ENCODE measurements around the gene GNAZ.

GNAZ gene

GRCh38 chr22:23164091-23164490 is 93.8 kb downstream of the GNAZ start:
- no peak for DNase-seq (ENCODE audit: insufficient read length, low spot score)
- TF ChIP-seq TAF1 (IDR thresholded peaks at IDR 0.05; ENCODE audit: low read depth, low read length), result no peak
- TF ChIP-seq POLR2A (IDR thresholded peaks at IDR 0.05; ENCODE audit: low read depth, low read length), result no peak
- TF ChIP-seq PAX5 (IDR thresholded peaks at IDR 0.05; ENCODE audit: insufficient read depth, low read length, severe bottlenecking), result no peak
- TF ChIP-seq POU2F2 (IDR thresholded peaks at IDR 0.05; ENCODE audit: low read depth, low read length), result no peak
- no peak for TF ChIP-seq SPI1 (IDR thresholded peaks at IDR 0.05; ENCODE audit: low read depth, low read length)
- no peak for TF ChIP-seq POLR2AphosphoS5 (IDR thresholded peaks at IDR 0.05; ENCODE audit: low read depth, low read length)
- no peak for FAIRE-seq

GRCh38 chr22:23166042-23166831 is 95.9 kb downstream of the GNAZ start:
- DNase-seq (ENCODE audit: insufficient read length, low spot score), result no peak
- no peak for FAIRE-seq
- TF ChIP-seq TAF1 (IDR thresholded peaks at IDR 0.05; ENCODE audit: low read depth, low read length) (no peak), PAX5 (IDR thresholded peaks at IDR 0.05; ENCODE audit: insufficient read depth, low read length, severe bottlenecking) (no peak), POLR2AphosphoS5 (IDR thresholded peaks at IDR 0.05; ENCODE audit: low read depth, low read length) (no peak), POLR2A (IDR thresholded peaks at IDR 0.05; ENCODE audit: low read depth, low read length) (no peak), SPI1 (IDR thresholded peaks at IDR 0.05; ENCODE audit: low read depth, low read length) (no peak), POU2F2 (IDR thresholded peaks at IDR 0.05; ENCODE audit: low read depth, low read length) (no peak)

- DNase-seq (ENCODE audit: insufficient read length, low spot score) (no peak), FAIRE-seq (no peak)
- TF ChIP-seq POU2F2 (IDR thresholded peaks at IDR 0.05; ENCODE audit: low read depth, low read length) (no peak), SPI1 (IDR thresholded peaks at IDR 0.05; ENCODE audit: low read depth, low read length) (no peak), POLR2AphosphoS5 (IDR thresholded peaks at IDR 0.05; ENCODE audit: low read depth, low read length) (no peak), TAF1 (IDR thresholded peaks at IDR 0.05; ENCODE audit: low read depth, low read length) (no peak), PAX5 (IDR thresholded peaks at IDR 0.05; ENCODE audit: insufficient read depth, low read length, severe bottlenecking) (no peak), POLR2A (IDR thresholded peaks at IDR 0.05; ENCODE audit: low read depth, low read length) (no peak)
These were observed 96.7 kb downstream of the GNAZ start for GRCh38 chr22:23166841-23167616.

GRCh38 chr22:23168391-23169042 is 98.2 kb downstream of the GNAZ start:
- no peak for FAIRE-seq

GRCh38 chr22:23169043-23169406 is 98.7 kb downstream of the GNAZ start:
- DNase-seq (ENCODE audit: insufficient read length, low spot score) (no peak), FAIRE-seq (no peak)
- TF ChIP-seq SPI1 (IDR thresholded peaks at IDR 0.05; ENCODE audit: low read depth, low read length), result no peak
- TF ChIP-seq POLR2AphosphoS5 (IDR thresholded peaks at IDR 0.05; ENCODE audit: low read depth, low read length), result no peak
- no peak for TF ChIP-seq PAX5 (IDR thresholded peaks at IDR 0.05; ENCODE audit: insufficient read depth, low read length, severe bottlenecking)
- TF ChIP-seq TAF1 (IDR thresholded peaks at IDR 0.05; ENCODE audit: low read depth, low read length), result no peak
- no peak for TF ChIP-seq POLR2A (IDR thresholded peaks at IDR 0.05; ENCODE audit: low read depth, low read length)
- no peak for TF ChIP-seq POU2F2 (IDR thresholded peaks at IDR 0.05; ENCODE audit: low read depth, low read length)

More at GRCh38 chr22:23168391-23169042, 98.2 kb downstream of the GNAZ start:
- TF ChIP-seq POLR2AphosphoS5 (IDR thresholded peaks at IDR 0.05; ENCODE audit: low read depth, low read length) (no peak), SPI1 (IDR thresholded peaks at IDR 0.05; ENCODE audit: low read depth, low read length) (no peak), PAX5 (IDR thresholded peaks at IDR 0.05; ENCODE audit: insufficient read depth, low read length, severe bottlenecking) (no peak), POU2F2 (IDR thresholded peaks at IDR 0.05; ENCODE audit: low read depth, low read length) (no peak), POLR2A (IDR thresholded peaks at IDR 0.05; ENCODE audit: low read depth, low read length) (no peak), TAF1 (IDR thresholded peaks at IDR 0.05; ENCODE audit: low read depth, low read length) (no peak)
- DNase-seq (ENCODE audit: insufficient read length, low spot score), result no peak

Data from GM12891 (cell line).